Right renal pelvis (tissue), 4 donors: ENCODE measurements around the gene ADGRG1. TPM values are rescaled to one million over a fixed set of nuclear protein-coding genes. Genes with fewer than 3 reads are reported as not detected.
A peak's percentile ranks its signal among the peaks of the same experiment; 100 is the strongest.

Source experiments
- DNase-seq, 4 donors: peaks; one replicate each; pipeline ENCODE4 v3.0.0-alpha.2; 2013; ENCODE audit warnings: low read depth in 4 of 4, low spot score in 3 of 4, missing footprints in 1 of 4
- polyA plus RNA-seq, 4 donors: library from polyadenylated mRNA; unstranded; fragments of 120-200 nt; gene quantifications; one replicate each; pipeline ENCODE4 v1.2.1, GENCODE V29; 2013; ENCODE audit not compliant: insufficient read length in 4 of 4

The ADGRG1 gene
- polyA plus RNA-seq, 4 donors, result 83.3 to 89.7 (median 84.5) TPM

DNA sequence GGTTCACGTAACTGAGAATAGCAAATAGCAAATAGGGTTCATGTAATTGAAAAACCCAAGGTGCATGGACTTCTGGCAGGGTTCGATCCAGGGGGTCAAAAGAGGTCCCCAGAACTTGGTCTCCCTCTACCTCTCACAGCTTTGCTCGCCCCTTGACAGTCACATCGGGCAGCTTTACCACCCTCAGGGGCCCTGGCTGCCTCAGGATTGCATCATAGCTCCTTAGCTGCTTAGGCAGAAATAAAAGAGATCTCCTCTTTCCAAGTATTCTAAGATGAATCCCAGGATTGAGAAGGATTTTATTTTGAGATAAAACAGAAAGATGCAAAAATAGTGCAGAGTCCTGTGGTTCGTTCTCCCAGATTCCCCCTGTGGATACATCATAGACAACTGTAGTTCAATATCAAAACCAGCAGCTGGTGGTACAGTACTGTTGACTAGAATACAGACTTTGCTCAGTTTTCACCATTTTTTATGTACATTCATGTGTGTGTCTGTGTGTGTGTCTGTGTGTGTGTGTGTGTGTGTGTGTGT, 52.5 kb downstream of the ADGRG1 start:
- no peak for DNase-seq

DNA sequence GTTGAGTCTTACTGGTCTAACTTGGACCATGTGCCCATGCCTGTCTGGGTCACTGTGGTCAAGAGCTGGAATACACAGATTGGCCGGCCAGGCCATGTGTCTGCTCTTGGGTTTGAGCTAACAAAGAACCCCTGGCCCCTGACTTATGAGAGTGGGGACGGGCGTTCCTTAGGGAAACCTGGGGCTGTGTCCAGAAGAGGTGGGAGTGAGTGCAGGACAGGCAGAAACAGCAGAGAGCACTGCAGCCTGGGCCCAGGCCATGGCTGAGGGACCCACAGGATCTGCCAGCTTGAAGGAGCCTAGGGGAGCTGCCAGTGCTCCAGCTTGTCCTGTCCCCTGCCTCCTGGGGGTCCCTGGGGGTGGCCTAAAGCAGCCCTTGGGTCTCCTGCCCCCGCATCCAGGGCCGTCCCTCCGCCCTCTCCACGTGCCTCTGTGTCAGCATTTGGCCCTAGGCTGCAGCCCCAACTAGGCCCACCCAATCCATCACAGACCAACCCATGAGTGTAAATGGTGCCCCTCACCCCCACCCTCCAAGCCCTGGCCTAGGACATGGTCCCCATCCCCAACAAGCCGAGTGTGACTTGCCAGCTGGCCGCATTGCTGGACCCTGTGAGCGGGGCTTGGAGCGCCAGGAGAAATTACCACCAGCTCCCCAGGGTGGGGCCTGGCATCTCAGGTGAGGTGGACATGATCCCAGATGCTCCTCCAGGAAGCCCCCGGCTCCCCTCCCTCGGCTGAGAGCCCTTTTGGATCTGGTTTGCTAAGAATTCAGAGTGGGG, 53.7 kb downstream of the ADGRG1 start:
- no peak for DNase-seq

DNA sequence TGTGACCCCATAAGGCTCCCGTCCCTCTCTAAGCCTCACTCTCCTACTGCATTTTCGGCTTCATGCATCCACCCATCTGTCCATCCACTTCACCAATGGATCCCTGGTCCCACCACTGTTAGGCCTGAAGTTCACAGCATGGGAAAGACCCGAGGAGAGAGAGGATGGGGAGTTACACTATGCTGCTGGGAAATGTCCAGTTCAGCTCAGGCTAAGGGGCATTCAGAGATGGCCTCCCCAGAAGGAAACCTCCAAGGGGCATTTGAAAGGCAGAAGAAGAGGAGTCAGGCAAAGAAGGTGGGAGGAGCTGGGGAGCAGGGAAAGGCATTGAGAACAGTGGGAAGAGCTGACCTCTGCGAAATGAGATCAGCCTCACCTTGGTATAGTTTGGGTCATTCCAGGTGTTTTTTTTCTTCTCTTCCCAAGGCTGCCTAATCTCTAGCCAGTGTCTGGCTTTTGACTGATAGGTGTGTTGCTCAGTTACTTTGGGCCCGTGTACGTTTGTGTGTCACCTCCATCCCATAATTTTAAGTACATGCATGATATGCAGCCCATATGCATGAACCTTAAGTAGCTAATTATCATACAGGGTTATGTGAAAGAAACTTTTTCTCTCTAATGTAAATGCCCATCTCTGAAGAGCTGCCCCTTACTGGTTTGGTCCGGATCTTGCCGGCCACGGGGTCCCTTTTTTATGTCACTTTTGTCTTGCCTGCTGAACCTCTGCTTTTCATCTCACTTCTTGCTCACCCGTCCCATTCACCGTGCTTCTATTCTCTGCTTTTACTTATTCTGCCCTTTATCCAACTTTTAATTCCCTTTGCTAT, 54.6 kb downstream of the ADGRG1 start:
- DNase-seq, result no peak

DNA sequence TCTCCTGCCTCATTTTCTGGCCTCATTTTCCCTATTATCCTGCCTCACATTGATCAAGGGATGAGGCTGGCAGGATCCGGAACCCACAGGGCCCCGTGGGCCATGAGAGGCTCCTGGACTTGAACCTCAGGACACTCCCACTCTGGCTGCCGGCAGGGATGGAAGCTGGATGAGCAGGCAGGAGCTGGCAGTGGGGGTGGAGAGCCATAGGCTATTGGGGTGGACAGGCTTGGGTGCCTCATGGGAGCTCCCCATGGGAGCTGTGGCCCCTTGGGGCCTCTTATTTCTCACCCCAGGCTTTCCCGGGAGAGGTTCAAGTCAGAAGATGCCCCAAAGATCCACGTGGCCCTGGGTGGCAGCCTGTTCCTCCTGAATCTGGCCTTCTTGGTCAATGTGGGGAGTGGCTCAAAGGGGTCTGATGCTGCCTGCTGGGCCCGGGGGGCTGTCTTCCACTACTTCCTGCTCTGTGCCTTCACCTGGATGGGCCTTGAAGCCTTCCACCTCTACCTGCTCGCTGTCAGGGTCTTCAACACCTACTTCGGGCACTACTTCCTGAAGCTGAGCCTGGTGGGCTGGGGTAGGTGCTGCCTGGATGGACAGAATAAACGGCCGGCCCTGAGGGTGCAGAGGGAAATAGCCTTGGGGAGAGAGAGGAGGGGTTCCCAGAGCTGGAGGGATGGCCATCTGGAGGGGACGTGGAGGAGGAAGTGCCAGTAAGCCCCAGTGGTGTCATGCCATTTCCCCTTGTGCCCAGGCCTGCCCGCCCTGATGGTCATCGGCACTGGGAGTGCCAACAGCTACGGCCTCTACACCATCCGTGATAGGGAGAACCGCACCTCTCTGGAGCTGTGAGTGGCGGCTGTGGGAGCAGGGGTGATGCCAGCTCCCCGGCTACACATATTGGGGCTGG, 55.5 kb downstream of the ADGRG1 start:
- no peak for DNase-seq

- DNase-seq, result no peak
These were observed 56.4 kb downstream of the ADGRG1 start for GRCh38 chr16:57684626-57685358.

- DNase-seq, result no peak
These were observed 57.2 kb downstream of the ADGRG1 start for GRCh38 chr16:57685633-57686032.

DNA sequence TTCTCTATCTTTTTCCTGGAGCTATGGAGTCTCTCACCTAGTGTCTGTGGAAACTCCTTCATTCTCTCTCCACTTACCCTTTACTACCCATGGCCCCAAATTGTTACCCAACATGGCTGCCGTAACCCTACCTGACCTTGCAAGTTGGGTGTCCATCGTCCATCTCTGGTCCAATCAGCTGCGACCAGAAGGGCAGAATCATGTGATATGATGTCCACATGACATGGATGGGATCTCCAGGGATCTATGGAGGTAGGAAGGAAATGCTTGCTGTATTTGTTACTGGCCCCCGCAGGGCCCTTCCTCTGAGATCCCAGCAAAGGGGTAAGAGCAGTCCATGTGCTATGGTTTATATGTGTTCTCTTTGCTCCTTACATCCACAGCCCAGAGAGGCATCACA, 58.1 kb downstream of the ADGRG1 start:
- DNase-seq, result no peak

GRCh38 chr16:57687363-57687929, 59.0 kb downstream of the ADGRG1 start:
- no peak for DNase-seq

- no peak for DNase-seq
These were observed 60.1 kb downstream of the ADGRG1 start for GRCh38 chr16:57688487-57688986.

- no peak for DNase-seq
These were observed 60.7 kb downstream of the ADGRG1 start for GRCh38 chr16:57688987-57689761.

DNA sequence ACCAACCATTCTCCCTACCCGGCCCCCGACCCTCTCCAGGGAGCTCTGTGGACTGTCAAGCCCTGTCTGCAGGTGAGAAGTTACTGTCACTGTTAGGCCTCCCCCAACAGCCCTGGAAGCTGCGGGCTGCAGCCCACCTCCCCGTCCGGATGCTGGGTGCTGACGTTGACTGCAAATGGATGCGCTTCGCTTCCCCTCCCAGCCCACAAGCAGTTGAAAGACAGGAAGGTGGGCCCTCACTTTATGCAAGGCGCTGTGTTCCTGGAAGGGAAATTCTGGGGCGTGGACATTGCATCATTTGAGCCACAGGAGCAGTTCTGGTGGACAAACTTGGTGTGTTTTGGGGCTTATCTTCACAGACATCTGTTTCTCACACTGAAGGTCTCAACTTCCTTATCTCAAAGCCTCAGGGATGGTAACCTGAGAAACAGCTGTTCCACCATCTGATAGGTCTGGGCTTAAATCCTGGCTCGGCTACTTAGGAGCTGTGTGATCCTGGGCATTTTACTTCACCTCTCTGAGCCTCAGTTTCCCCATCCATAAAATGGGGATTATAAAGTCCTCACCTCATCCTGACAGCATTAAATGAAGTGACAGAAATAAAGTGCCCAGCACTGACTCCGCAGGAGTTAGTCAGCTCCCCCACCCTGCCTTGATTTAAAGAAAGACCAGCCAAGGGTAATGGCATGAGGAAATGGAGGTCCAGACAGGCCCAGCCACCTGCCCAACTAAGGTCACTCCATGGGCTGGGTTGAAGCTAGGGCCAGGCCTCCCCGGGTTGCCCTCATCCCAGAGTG, 61.5 kb downstream of the ADGRG1 start:
- DNase-seq, result no peak

GRCh38 chr16:57690782-57691471, 62.5 kb downstream of the ADGRG1 start:
- no peak for DNase-seq

GRCh38 chr16:57692636-57693035, 64.2 kb downstream of the ADGRG1 start:
- no peak for DNase-seq

DNA sequence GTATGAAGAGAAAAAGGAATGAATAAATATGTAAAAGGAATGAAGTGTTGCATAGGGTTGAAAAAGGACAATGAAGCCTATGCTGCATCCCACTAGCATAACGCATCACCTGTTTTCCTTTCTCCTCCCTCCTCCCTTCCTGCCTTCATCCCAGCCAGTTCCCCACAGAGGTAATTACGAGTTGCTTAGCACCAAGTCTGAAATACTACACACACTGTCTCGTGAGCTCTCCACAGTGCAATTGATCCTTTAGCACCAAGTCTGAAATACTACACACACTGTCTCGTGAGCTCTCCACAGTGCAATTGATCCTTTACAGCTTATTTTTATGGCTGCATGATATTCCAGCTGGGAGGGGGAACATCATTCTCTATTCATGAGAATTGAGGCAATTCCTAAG, 65.1 kb downstream of the ADGRG1 start:
- DNase-seq, result no peak

DNA sequence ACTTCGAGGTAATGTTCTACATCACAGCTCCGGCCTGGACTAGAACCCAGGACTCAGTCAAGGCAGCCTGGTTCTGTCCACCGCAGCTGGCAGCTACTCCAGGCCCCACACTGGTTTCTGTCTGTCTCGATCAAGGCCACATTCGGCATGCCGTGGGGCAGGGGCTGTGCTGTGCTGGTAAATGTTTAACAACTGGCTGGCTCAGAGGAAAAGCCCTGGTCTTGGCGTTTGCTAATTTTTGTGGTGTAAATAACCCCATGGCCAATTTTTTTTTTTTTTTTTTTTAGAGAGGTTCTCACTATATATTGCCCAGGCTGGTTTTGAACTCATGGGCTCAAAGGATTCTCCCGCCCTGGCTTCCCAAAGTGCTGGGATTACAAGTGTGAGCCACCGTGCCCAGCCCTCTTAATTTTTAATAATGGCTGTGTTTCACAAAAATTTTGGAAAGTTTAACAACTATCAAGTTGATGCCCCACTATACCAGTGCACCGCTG, 65.8 kb downstream of the ADGRG1 start:
- no peak for DNase-seq

DNA sequence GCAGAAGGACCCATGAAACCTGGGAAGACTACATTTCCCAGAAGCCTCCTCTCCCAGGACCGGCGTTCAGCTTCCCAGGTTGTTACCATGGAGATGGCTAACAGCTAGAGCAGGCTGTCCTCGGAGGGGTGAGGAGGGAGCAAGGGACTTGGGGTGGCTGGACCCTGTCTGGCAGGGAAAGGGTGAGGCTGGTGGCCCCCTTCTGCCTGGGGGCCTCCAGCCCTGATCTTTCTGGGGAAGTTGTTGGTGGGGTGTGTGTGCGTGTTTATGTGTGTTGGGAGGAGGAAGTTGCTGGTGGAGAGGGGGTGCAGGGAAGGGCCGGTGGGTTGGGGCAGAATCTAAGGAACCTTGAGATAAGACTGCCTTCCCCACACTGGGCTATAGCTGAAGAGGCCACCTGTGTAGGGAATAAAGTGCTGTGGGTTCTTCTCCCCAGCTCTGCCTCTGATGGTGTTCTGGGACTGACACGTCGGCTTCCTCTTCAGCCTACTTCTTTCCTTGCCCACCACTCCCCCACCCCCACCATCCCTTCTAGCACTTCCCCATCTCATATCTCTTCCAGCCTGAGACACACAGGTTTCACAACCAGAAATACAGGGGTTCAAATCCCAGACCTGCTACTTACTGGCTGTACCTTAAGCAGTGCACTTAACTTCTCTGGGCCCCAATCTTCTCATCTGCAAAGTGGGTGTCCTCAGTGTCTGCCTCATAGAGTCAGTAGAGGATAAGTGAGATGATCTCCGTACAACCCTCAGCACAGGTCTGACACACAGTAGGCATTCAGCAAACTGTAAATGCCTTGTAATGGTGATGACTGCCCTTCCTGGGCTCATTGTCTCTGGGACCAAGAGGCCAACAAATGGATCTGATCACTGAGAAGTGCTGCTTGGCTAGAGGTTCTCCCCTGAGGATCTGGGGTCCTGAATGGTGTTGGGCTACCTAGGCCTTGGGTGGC, 66.6 kb downstream of the ADGRG1 start, which contains the start of gene DRC7:
DRC7 (plus strand) TSS at position 82 of the 955 bp plus-strand sequence. CDS start 3,144 bp downstream, outside the sequence.
- DNase-seq, result peak in 1 of 4 donors; percentile 38
